Esophagus squamous epithelium (tissue), 4 donors: ENCODE results near the gene PXYLP1.

Source experiments
- CTCF ChIP-seq, 6 experiments: fragments of 450-650 bp in 4 of 6; fragments of 200-600 bp in 2 of 6; sonication (generic) in 2 of 6; IDR thresholded peaks; one replicate each; pipeline ENCODE4 v1.5.1; 2016 to 2019; ENCODE audit warnings: antibody characterized with exemption in 6 of 6, mild to moderate bottlenecking in 4 of 6, moderate library complexity in 4 of 6
- POLR2A ChIP-seq, 4 donors: fragments of 450-650 bp; IDR thresholded peaks; one replicate each; pipeline ENCODE4 v1.6.1; 2017; ENCODE audit warnings: antibody characterized with exemption in 4 of 4, mild to moderate bottlenecking in 4 of 4, moderate library complexity in 3 of 4

- no peak for TF ChIP-seq POLR2A (IDR thresholded peaks at IDR 0.05)
- TF ChIP-seq CTCF (IDR thresholded peaks at IDR 0.05) = no peak
Observed at GRCh38 chr3:141275511-141275910, 43.9 kb downstream of the PXYLP1 start.
